Activated naive CD8-positive, alpha-beta T cell treated with anti-CD3 and anti-CD28 coated beads, Interleukin-2, amount 50 U/mL, for 24 hours (primary cell): ENCODE measurements around the gene CREB3L2.
"Not testable (repeated sequence)": the region's sequence is repeated elsewhere in the genome, so short reads cannot be mapped to it uniquely, and the experiment has no call there.

Experiments
- ATAC-seq: fragments of 150-1000 bp; cut with Tn5 transposase; one replicate; pipeline ENCODE4 v1.10.0; 2021
- DNase-seq: peaks from one replicate; pipeline ENCODE4 v3.0.0; 2021
- H3K27ac Mint-ChIP-seq: one replicate; pipeline ENCODE4 v1.8.0; 2021; ENCODE audit warnings: mild to moderate bottlenecking, mixed read lengths
- H3K27me3 Mint-ChIP-seq: one replicate; pipeline ENCODE4 v1.8.0; 2021; ENCODE audit warnings: mixed read lengths
- H3K36me3 Mint-ChIP-seq: one replicate; pipeline ENCODE4 v1.8.0; 2021; ENCODE audit warnings: low read depth, mixed read lengths
- H3K4me1 Mint-ChIP-seq: one replicate; pipeline ENCODE4 v1.8.0; 2021; ENCODE audit warnings: mixed read lengths
- H3K4me3 Mint-ChIP-seq: one replicate; pipeline ENCODE4 v1.8.0; 2021; ENCODE audit warnings: mild to moderate bottlenecking, moderate library complexity, mixed read lengths
- H3K9me3 Mint-ChIP-seq: one replicate; pipeline ENCODE4 v1.8.0; 2021; ENCODE audit warnings: mixed read lengths

CREB3L2 gene

DNA sequence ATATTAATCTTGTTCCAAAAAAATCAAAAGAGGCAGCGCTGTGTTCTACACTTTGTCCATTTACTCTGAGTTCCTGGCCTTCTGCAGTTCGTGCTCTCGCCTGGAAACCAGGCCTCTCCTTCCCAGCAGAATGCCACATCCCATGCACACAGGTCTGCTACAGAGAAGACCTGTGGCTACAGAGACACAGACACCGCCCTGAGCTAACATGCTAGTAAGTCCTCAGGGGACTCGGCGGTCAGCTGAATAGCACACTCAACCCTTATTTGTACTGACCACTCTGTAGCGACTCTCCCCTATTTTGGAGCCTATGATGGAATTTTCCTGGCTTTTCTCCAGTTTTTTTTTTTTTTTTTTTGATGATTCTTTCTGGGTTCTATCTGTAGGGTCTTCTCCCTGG is 12.8 kb downstream of the CREB3L2 start:
- Mint-ChIP-seq H3K27me3 (no peaks in the 10 kb centered on the region), H3K4me1 (peaks cover 35% of the 10 kb centered on the region), H3K4me3 (no peak overlapping the region), H3K9me3 (no peaks in the 10 kb centered on the region), H3K36me3 (peaks cover 13% of the 10 kb centered on the region), H3K27ac (no peak overlapping the region)
- no peak for ATAC-seq
- DNase-seq = no peak

DNA sequence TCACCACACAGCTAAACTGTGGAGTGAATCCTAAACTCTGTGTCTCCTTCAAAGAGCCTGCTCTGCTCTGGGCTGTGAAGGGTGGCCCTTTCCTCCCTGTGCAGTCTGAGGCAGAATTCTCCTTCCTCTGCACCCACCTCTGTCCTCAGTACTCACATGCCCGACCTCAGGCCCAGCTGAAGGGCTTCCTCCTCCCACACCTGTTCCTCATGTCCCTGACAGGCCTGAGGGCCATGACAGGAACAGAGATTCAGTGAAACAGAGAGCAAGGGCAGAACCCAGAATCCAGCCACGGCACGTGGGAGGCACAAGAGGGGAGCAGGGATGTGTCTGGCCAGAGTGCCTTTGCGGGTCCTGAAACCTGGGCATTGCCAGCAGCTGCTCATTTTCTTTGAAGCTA is 13.9 kb downstream of the CREB3L2 start:
- peak; percentile 51 for ATAC-seq
- Mint-ChIP-seq H3K36me3 (peaks cover 20% of the 10 kb centered on the region), H3K4me1 (peaks cover 32% of the 10 kb centered on the region), H3K4me3 (no peak overlapping the region), H3K9me3 (peaks cover 3% of the 10 kb centered on the region), H3K27ac (no peak overlapping the region), H3K27me3 (no peaks in the 10 kb centered on the region)
- no peak for DNase-seq

DNA sequence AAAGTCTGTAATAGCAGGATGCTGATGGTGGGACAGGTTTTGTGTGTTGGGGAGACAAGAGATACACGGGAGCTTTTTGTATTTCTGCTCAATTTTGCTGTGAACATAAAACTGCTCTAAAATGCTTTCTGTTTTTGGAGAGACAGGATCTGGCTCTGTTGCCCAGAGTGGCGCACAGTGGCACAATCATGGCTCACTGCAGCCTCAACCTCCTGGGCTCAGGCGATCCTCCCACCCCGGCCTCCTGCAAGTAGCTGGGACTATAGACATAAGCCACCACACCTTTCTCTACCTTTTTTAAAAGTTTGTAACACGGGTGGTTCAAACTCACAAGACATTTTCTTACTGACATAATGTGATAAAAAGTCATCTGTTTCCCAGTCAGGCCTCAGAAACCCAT is 14.3 kb downstream of the CREB3L2 start:
- peaks cover 24% of the 10 kb centered on the region for H3K36me3 Mint-ChIP-seq
- peaks cover 7% of the 10 kb centered on the region for H3K9me3 Mint-ChIP-seq
- H3K4me1 Mint-ChIP-seq = peaks cover 28% of the 10 kb centered on the region
- DNase-seq (no peak), ATAC-seq (no peak)
- no peak overlapping the region for H3K27ac Mint-ChIP-seq
- H3K4me3 Mint-ChIP-seq = no peak overlapping the region
- H3K27me3 Mint-ChIP-seq = no peaks in the 10 kb centered on the region

DNA sequence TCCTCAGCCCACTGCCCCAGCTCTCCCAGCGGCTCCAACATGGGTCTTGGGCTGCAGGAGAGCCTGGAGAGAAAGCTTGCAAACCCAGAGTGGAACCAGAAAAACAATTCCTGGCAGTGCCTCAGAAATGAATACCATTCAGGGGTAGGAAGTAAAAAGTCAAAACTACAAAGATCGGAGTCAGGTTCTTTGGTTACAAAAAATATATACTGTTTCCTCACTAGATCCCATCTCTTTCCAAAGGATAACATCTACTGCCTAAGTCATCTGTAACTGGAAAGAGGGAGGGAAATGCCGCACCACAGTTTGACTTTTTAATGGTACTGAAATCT is 14.9 kb downstream of the CREB3L2 start:
- no peak overlapping the region for H3K4me3 Mint-ChIP-seq
- peaks cover 26% of the 10 kb centered on the region for H3K36me3 Mint-ChIP-seq
- H3K27me3 Mint-ChIP-seq = no peaks in the 10 kb centered on the region
- peaks cover 22% of the 10 kb centered on the region for H3K4me1 Mint-ChIP-seq
- H3K9me3 Mint-ChIP-seq = peaks cover 11% of the 10 kb centered on the region
- DNase-seq (no peak), ATAC-seq (no peak)
- no peak overlapping the region for H3K27ac Mint-ChIP-seq

DNA sequence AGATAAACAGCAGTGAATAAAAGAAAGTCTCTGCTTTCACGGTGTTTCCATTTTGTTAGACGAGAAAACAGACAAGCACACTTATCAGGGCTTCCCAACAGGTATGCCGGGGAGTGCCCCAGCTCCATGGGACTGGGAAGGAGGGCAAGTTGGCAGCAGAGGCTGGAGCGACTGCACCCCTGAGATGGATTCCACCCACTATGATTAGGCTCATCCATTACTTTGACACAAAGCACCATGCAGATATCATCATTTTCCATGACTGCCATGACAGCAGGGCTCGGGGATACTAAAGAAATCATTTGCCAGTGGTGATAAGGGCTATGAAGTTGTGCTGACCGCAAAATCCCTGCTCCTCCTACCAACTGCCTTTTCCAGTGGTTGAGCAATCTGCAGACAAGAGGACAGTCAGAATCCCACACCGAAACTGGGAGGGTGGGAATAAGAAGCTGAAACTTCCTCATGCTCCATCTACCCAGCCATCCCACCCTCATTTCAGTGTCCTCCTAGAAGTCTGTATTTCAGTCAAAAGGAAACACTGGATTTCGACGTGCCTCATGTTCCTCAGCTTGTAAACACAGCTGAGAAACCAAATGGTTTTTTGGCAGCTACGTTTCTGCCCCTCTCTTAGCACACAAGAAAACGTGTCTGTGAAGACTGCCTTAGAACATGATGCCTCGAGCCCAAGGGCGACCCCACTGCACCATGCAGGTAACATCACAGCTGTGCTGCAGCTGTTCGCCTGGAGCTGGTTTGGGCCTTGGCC is 15.5 kb downstream of the CREB3L2 start:
- Mint-ChIP-seq H3K27me3 (no peaks in the 10 kb centered on the region), H3K27ac (no peak overlapping the region), H3K36me3 (peaks cover 26% of the 10 kb centered on the region), H3K9me3 (peaks cover 11% of the 10 kb centered on the region), H3K4me3 (no peak overlapping the region), H3K4me1 (peaks cover 20% of the 10 kb centered on the region)
- DNase-seq = no peak
- no peak for ATAC-seq

DNA sequence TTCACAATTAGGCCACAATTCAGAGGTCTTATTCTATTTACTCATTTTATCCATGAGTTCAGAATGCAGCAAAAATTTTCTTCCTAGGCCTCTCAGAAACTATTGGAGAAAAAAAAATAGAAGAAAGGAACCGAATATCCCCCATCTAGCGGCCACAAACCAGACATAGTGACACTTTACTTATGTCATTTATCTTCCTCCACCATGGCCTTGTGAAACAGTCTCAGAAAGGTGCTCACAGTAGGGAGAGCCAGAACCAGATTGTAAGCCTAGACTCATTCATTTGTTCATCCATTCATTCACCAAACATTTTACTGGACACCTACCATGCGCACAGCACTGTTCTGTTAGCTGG is 16.0 kb downstream of the CREB3L2 start:
- Mint-ChIP-seq H3K4me3 (no peak overlapping the region), H3K36me3 (peaks cover 27% of the 10 kb centered on the region), H3K27ac (no peak overlapping the region), H3K4me1 (peaks cover 25% of the 10 kb centered on the region), H3K27me3 (no peaks in the 10 kb centered on the region), H3K9me3 (peaks cover 15% of the 10 kb centered on the region)
- DNase-seq = no peak
- no peak for ATAC-seq

DNA sequence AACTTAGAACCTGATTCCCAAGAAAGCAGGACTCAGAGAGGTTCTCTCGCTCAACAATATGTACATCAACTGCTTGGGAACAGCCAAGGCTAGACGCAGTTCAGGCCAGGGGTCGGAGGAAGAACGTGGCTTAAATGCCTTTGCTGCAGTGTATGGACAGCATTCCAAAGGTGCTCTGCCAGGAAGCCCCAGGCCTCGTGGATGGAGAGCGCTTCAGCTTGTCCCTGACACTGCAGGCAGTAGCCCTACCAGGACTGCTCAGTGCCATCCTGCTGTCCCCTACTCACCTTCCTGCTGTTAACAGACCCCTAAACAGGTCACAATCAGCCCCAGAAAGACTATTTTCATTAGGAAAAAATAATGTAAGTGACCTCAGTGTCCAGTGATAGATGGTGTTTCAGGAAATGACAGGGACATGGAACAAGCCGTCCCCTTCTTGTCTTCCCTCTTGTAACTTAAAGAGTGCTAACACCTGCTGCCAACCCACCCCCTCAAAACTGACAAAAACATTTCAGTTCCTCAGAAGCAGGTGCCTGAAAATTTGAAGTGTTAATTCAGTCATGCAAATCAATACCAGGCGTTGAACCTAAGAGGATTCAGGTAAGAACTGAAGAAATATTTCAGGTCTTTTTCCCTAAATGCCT is 16.5 kb downstream of the CREB3L2 start:
- Mint-ChIP-seq H3K36me3 (peaks cover 29% of the 10 kb centered on the region), H3K4me1 (peaks cover 27% of the 10 kb centered on the region), H3K4me3 (no peak overlapping the region), H3K27ac (no peak overlapping the region), H3K9me3 (peaks cover 15% of the 10 kb centered on the region), H3K27me3 (no peaks in the 10 kb centered on the region)
- DNase-seq = no peak
- no peak for ATAC-seq

DNA sequence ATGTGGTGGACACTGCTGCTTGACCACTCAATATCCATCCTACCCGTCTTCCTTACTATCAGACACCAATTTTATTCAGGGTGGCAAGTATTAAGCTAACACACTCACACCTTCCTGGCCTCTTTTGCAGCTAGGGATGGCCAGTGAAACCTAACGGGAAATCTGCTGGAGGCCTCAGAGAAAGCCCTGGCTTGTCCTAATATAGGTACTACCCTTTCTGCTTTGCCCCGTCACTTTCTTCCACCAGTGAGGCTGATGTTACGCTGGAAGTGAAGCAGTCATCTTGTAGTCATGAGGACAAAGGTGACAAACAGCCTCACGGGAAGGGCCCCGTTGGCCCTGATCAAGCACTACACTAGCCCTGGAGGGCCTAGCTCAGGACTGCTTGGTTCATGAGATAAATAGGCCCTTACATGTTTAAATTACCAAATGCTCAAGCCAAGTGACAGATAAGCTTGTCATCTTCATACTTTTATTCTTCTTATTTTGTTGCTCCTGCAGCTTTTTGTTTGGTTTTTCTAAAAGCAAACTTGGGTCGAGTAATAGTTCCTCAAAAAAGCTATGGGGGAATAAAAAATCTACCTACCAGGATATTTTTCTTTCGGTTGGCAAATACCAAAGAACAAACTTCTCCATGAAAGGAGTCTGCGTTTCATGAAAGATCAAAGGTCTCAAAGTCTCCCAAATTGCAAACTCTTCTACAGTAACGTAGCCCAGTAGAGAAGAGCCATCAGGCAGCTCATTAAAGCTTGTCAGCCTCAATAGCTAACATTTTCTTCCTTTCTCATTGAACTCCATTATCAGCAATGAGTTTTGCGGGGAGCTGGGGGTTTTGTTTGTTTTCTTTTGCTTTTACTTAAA is 17.5 kb downstream of the CREB3L2 start:
- Mint-ChIP-seq H3K4me1 (peaks cover 30% of the 10 kb centered on the region), H3K36me3 (peaks cover 33% of the 10 kb centered on the region), H3K9me3 (peaks cover 15% of the 10 kb centered on the region), H3K27ac (peak overlapping the region; percentile 35), H3K27me3 (no peaks in the 10 kb centered on the region), H3K4me3 (no peak overlapping the region)
- DNase-seq (no peak), ATAC-seq (no peak)

DNA sequence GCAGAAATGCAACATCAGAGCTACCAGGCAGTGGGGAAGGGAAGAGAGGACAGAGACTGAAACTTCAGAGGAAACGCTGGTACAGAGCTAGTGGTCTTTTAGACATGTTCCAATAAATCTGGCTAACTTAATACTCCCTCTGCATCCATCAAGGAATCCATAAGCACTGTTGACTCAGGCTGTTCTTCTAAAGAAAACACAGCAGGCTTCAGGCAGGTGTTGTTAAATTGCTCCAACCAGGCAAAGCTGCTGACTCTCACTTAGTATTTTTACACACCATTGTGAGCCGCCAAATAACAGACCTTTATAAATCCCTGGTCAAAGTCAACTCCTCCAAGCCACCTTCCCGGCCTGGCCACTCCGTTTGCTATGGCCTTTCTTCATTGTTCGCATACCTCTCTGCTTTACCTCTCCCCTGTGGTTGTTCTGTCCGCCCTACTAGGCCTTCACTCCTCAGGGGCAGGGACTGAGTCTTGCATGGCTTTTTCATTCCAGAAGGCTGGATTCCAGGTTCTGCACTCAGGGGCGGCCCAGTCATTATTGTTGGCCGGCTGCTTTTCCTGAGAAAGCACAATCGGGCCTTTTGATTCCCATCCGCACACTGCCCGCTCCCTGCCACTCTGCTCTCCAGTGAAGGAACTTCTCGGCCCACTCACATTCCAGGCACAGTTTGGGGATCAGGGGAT is 18.4 kb downstream of the CREB3L2 start:
- no peak overlapping the region for H3K27ac Mint-ChIP-seq
- peaks cover 15% of the 10 kb centered on the region for H3K9me3 Mint-ChIP-seq
- H3K27me3 Mint-ChIP-seq = no peaks in the 10 kb centered on the region
- ATAC-seq = no peak
- H3K4me1 Mint-ChIP-seq = peaks cover 30% of the 10 kb centered on the region
- DNase-seq = no peak
- H3K36me3 Mint-ChIP-seq = peaks cover 33% of the 10 kb centered on the region
- H3K4me3 Mint-ChIP-seq = no peak overlapping the region

DNA sequence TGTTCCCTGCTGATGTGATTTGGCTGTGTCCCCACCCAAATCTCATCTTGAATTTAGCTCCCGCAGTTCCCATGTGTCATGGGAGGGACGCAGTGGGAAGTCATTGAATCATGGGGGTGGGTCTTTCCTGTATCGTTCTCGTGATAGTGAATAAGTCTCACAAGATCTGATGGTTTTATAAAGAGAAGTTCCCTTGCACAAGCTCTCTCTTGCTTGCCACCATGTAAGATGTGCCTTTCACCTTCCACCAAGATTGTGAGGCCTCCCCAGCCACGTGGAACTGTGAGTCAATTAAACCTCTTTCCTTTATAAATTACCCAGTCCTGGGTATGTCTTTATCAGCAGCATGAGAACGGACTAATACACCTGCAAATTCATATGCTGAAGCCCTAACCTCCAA is 19.5 kb downstream of the CREB3L2 start:
- not testable (repeated sequence) for H3K4me3 Mint-ChIP-seq, ATAC-seq, H3K27ac Mint-ChIP-seq, H3K27me3 Mint-ChIP-seq, DNase-seq
- Mint-ChIP-seq H3K9me3 (peaks cover 15% of the 10 kb centered on the region), H3K36me3 (peaks cover 35% of the 10 kb centered on the region), H3K4me1 (peaks cover 30% of the 10 kb centered on the region)

DNA sequence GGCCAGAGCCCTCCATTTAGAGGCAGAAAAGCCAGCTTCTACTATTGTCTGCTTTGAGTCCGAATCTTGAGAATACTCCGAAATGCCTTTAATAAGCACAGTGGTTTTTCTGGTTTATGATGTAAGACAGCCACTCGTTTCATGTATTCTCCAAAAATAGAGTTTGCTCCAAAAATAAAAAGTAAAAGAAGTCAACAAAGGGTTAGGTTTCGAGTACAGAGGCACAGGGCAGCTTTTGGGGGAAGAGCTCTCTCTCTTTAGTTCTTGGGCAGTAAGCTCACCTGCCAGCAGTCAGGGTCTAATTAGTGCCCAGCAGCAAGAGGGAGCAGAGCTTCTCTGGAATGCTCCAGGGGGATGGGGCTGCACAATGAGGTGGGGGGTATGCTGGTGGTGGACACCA is 20.2 kb downstream of the CREB3L2 start:
- DNase-seq (no peak), ATAC-seq (no peak)
- no peak overlapping the region for H3K27ac Mint-ChIP-seq
- peaks cover 15% of the 10 kb centered on the region for H3K9me3 Mint-ChIP-seq
- H3K27me3 Mint-ChIP-seq = no peaks in the 10 kb centered on the region
- H3K4me3 Mint-ChIP-seq = no peak overlapping the region
- peaks cover 25% of the 10 kb centered on the region for H3K4me1 Mint-ChIP-seq
- H3K36me3 Mint-ChIP-seq = peaks cover 35% of the 10 kb centered on the region

DNA sequence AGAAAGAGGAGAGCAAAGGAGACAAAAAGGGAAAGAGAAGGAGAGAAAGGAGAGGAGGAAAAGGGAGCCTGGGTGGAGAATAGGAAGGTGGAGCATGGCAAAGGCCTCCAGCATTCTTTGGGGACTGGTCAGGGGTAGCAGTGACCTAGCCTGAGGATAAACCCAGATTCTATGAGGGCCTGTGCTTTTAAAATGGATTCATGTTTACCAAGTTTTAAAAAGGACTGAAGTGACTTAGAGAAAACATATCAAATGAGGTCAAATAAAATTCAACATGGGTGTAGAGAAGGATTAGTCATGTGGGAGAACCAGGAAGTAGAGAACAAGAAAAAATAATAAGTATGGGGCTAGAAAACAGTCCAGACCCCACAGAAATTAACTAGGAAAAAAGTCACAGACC is 20.7 kb downstream of the CREB3L2 start:
- Mint-ChIP-seq H3K4me1 (peaks cover 22% of the 10 kb centered on the region), H3K36me3 (peaks cover 36% of the 10 kb centered on the region), H3K4me3 (no peak overlapping the region), H3K27me3 (no peaks in the 10 kb centered on the region), H3K27ac (no peak overlapping the region), H3K9me3 (peaks cover 15% of the 10 kb centered on the region)
- DNase-seq (no peak), ATAC-seq (no peak)

DNA sequence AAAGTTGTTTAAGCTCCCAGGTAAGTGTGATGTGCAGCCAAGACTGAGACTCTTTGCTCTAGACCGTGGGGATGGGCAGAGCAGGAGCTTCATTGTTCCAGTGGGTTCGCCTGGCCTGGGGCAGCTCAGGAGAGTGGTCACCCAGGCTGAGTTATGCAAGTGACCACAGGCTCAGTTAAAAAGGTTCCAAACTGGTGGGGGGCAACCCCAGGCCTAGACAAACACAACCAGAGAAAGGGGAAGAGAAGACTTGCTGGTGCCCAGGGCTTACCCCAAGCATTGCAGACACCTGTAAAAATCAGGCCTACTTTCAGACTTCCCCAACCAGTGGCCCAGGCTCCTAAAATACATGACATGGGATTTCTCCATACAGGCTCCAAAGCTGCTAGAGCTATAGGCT is 21.6 kb downstream of the CREB3L2 start:
- Mint-ChIP-seq H3K4me1 (peaks cover 18% of the 10 kb centered on the region), H3K36me3 (peaks cover 36% of the 10 kb centered on the region), H3K27ac (no peak overlapping the region), H3K9me3 (peaks cover 15% of the 10 kb centered on the region), H3K27me3 (no peaks in the 10 kb centered on the region), H3K4me3 (no peak overlapping the region)
- ATAC-seq (no peak), DNase-seq (no peak)

DNA sequence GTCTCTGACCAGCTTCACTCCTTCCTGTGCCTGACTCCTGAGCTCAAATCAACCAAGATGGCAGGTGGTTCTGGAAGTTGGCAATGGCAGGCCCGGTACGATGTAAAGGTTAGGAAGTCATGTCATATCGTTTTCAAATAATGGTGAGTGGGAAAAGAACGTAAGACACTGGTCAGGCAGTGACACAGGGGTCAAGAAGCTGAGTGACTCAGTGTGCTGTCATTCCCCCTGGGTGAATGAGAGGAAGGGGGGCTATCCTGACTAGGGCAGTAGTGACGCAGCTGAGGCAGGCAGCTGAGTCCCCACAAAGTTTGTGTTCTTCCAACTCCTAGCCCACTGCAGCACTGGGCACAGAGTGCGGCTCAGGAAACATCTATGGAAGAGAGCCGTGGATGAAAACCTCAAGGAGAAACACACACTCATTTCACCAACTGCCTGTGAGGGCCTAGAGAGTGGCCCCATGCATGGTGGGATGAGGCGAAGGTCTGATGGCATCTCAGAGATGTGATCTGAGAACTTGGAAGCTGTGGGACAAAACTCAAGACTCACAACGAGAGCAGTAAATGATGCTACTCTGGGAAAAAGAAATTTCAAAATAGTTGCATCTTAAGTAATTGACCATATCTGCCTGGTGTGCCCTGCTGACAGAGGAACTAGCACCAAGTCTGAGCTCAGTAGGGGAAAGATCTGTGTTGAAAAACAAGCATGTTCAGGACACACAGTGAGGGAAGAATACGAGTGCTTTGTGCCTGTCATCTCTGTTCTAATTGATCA is 23.2 kb downstream of the CREB3L2 start:
- no peak for ATAC-seq

More for the DNA sequence above, 23.2 kb downstream of the CREB3L2 start:
- Mint-ChIP-seq H3K36me3 (peaks cover 26% of the 10 kb centered on the region), H3K27me3 (no peaks in the 10 kb centered on the region), H3K27ac (no peak overlapping the region), H3K4me1 (peaks cover 10% of the 10 kb centered on the region), H3K4me3 (no peak overlapping the region), H3K9me3 (peaks cover 15% of the 10 kb centered on the region)
- DNase-seq = no peak
